GM12878 (cell line): Measurements from ENCODE around the gene AQP2. TPM values are rescaled to one million over a fixed set of nuclear protein-coding genes. Genes with fewer than 3 reads are reported as not detected.

Experiments used
- ATAC-seq: fragments of 200-7000 bp; cut with Tn5 transposase; 3 replicates; pipeline ENCODE4 v1.9.1; 2020; ENCODE audit warnings: mild to moderate bottlenecking, moderate library complexity
- BruUV-seq: library from RNA; stranded (reverse); fragments of 400-500 nt; replicated peaks from 2 replicates; lab custom pipeline; 2021; lab: Mats Ljungman, UMichigan
- CTCF ChIA-PET: fragments of 300-600 bp; sonication (Branson Sonifier 250); formaldehyde crosslinking; extraction: SDS; loops from one replicate; lab custom pipeline; 2021; ENCODE audit warnings: inconsistent platforms; lab: Yijun Ruan, JAX
- POLR2A ChIA-PET: fragments of 350-600 bp; formaldehyde crosslinking; extraction: SDS; loops from one replicate; lab custom pipeline; 2021; ENCODE audit warnings: inconsistent platforms; lab: Charles Lee
- RAD21 ChIA-PET: fragments of 300-600 bp; sonication (Branson Sonifier 250); formaldehyde crosslinking; loops from one replicate; lab custom pipeline; 2023; ENCODE audit warnings: antibody characterized with exemption; ENCODE audit not compliant: unreplicated experiment; lab: Charles Lee
- SMC1A ChIA-PET: fragments of 300-600 bp; sonication (Branson Sonifier 250); formaldehyde crosslinking; loops from one replicate; lab custom pipeline; 2023; ENCODE audit not compliant: unreplicated experiment, uncharacterized antibody; lab: Charles Lee
- DNase-seq: peaks from one replicate; pipeline ENCODE4 v3.0.0-alpha.2; 2011; ENCODE audit warnings: low read depth, low spot score
- FAIRE-seq: peaks from 3 replicates; lab custom pipeline; 2011; peaks lifted over from hg19 to GRCh38; lab: Jason Lieb, UNC
- H2AFZ ChIP-seq: 2 replicates; pipeline ENCODE4 v1.6.0; 2011; ENCODE audit warnings: low read depth, low read length, control low read depth; ENCODE audit not compliant: control insufficient read depth
- H3K27ac ChIP-seq: 2 replicates; pipeline ENCODE4 v1.5.1; 2011; ENCODE audit warnings: control low read depth; ENCODE audit not compliant: control insufficient read depth, insufficient read depth
- H3K27me3 ChIP-seq, 2 experiments: replicated peaks in 1 of 2; 2 replicates each; pipeline versions ENCODE4 v1.6.0 to v1.6.1; 2011; ENCODE audit warnings: low read length in 1 of 2; ENCODE audit not compliant: control insufficient read depth in 2 of 2, insufficient read depth in 2 of 2
- H3K36me3 ChIP-seq, 2 experiments: 2 replicates each; pipeline ENCODE4 v1.5.1; 2011; ENCODE audit warnings: low read length in 1 of 2; ENCODE audit not compliant: control insufficient read depth in 2 of 2, insufficient read depth in 2 of 2
- H3K4me1 ChIP-seq: 2 replicates; pipeline ENCODE4 v1.6.1; 2011; ENCODE audit warnings: mild to moderate bottlenecking, low read length, moderate library complexity, mixed read lengths; ENCODE audit not compliant: control insufficient read depth, insufficient read depth
- H3K4me2 ChIP-seq: 2 replicates; pipeline ENCODE4 v1.6.0; 2011; ENCODE audit warnings: control low read depth; ENCODE audit not compliant: control insufficient read depth, insufficient read depth
- H3K4me3 ChIP-seq: fragments of 200-600 bp; sonication (generic); 2 replicates; pipeline ENCODE4 v1.5.1; 2016
- H3K79me2 ChIP-seq: 2 replicates; pipeline ENCODE4 v1.6.0; 2011; ENCODE audit warnings: low read length; ENCODE audit not compliant: control insufficient read depth, insufficient read depth
- H3K9ac ChIP-seq: 2 replicates; pipeline ENCODE4 v1.8.0; 2011; ENCODE audit warnings: low read length, control low read depth, mixed read lengths; ENCODE audit not compliant: control insufficient read depth, insufficient read depth
- H3K9me3 ChIP-seq: replicated peaks from 3 replicates; pipeline ENCODE4 v1.5.1; 2011; ENCODE audit warnings: mild to moderate bottlenecking, low read length; ENCODE audit not compliant: control insufficient read depth, insufficient read depth
- H4K20me1 ChIP-seq: 2 replicates; pipeline ENCODE4 v1.6.0; 2011; ENCODE audit not compliant: control insufficient read depth, insufficient read depth
- ATF7 ChIP-seq: fragments of 450-650 bp; IDR thresholded peaks from 2 replicates; pipeline ENCODE4 v1.6.1; 2016; ENCODE audit warnings: low read depth, mild to moderate bottlenecking
- BACH1 ChIP-seq: fragments of 450-650 bp; IDR thresholded peaks from 2 replicates; pipeline ENCODE4 v1.6.1; 2017; ENCODE audit warnings: mild to moderate bottlenecking, borderline replicate concordance
- BMI1 ChIP-seq: fragments of 450-650 bp; IDR thresholded peaks from 2 replicates; pipeline ENCODE4 v1.6.1; 2016; ENCODE audit warnings: mild to moderate bottlenecking, moderate library complexity, borderline replicate concordance
- CBFB ChIP-seq: IDR thresholded peaks from 2 replicates; pipeline ENCODE4 v1.6.1; 2016; ENCODE audit warnings: antibody characterized with exemption, low read depth
- CBX5 ChIP-seq: sonication (generic); IDR thresholded peaks from 2 replicates; pipeline ENCODE4 v1.6.1; 2016; ENCODE audit warnings: low read depth, moderate library complexity, mild to moderate bottlenecking, inconsistent platforms
- EZH2 ChIP-seq: IDR thresholded peaks from 2 replicates; pipeline ENCODE4 v1.6.1; 2012; ENCODE audit warnings: low read depth, mild to moderate bottlenecking, control low read depth, inconsistent platforms, low read length, borderline replicate concordance; ENCODE audit not compliant: control insufficient read depth
- HDAC6 ChIP-seq: fragments of 200-600 bp; sonication (generic); IDR thresholded peaks from one replicate; pipeline ENCODE4 v1.8.0; 2017; ENCODE audit warnings: antibody characterized with exemption; ENCODE audit not compliant: unreplicated experiment
- IKZF1 ChIP-seq: fragments of 450-650 bp; conservative IDR thresholded peaks from 2 replicates; pipeline ENCODE4 v1.6.1; 2017; ENCODE audit warnings: antibody characterized with exemption, mild to moderate bottlenecking
- IRF4 ChIP-seq: IDR thresholded peaks from 2 replicates; pipeline ENCODE4 v1.6.1; 2011; ENCODE audit warnings: low read depth, low read length
- NR2C1 ChIP-seq: fragments of 450-650 bp; IDR thresholded peaks from 2 replicates; pipeline ENCODE4 v1.6.1; 2017; ENCODE audit warnings: antibody characterized with exemption, mild to moderate bottlenecking, moderate library complexity
- PAX8 ChIP-seq: fragments of 450-650 bp; IDR thresholded peaks from 2 replicates; pipeline ENCODE4 v1.6.1; 2017; ENCODE audit warnings: mild to moderate bottlenecking, moderate library complexity
- SIX5 ChIP-seq: IDR thresholded peaks from 2 replicates; pipeline ENCODE4 v1.6.1; 2011; ENCODE audit warnings: mild to moderate bottlenecking, low read depth, low read length, moderate library complexity; ENCODE audit not compliant: severe bottlenecking
- SRF ChIP-seq, 2 experiments: IDR thresholded peaks; 2 replicates each; pipeline ENCODE4 v1.6.1; 2011; ENCODE audit warnings: low read depth in 2 of 2, low read length in 2 of 2, mild to moderate bottlenecking in 1 of 2, moderate library complexity in 1 of 2
- STAT3 ChIP-seq: IDR thresholded peaks from 2 replicates; pipeline ENCODE4 v1.6.1; 2011; ENCODE audit warnings: low read depth, low read length, improper control_type of control experiment
- SUZ12 ChIP-seq: fragments of 200-600 bp; sonication (generic); IDR thresholded peaks from one replicate; pipeline ENCODE4 v1.6.1; 2018; ENCODE audit warnings: antibody characterized with exemption, mild to moderate bottlenecking; ENCODE audit not compliant: unreplicated experiment
- ZZZ3 ChIP-seq: IDR thresholded peaks from 2 replicates; pipeline ENCODE4 v1.6.1; 2011; ENCODE audit warnings: low read depth; ENCODE audit not compliant: control insufficient read depth, insufficient read length
- WGBS: methylation state at CpG from one replicate; pipeline ENCODE4 v1.1.6; 2016; ENCODE audit warnings: low lambda C conversion rate; ENCODE audit not compliant: insufficient replicate concordance, insufficient coverage; ENCODE audit errors: missing lambda C conversion rate; 5-methylcytosine and 5-hydroxymethylcytosine counted together
- in situ Hi-C: fragments of 300-500 bp; cut with MboI; formaldehyde crosslinking; loops from 9 replicates; pipeline ENCODE4 v1.14.3; 2018; ENCODE audit warnings: mixed read lengths
- intact Hi-C: fragments of 100-400 bp; cut with micrococcal nuclease; formaldehyde crosslinking; loops from one replicate; pipeline ENCODE4 v1.14.2; 2022; ENCODE audit not compliant: unreplicated experiment
- polyA plus RNA-seq, 11 experiments: library from polyadenylated mRNA; depleted of rRNA in 4 of 11; unstranded in 6 of 11; stranded (reverse) in 5 of 11; fragments of >200 nt; fragmentation: Nextera tagmentation in 4 of 11; fragmentation: Illumina TruSeq in 1 of 11; extraction: Ambion mirVana in 4 of 11; extraction: Trizol in 1 of 11; gene quantifications; 1 replicate in 1 of 11; 2 replicates in 10 of 11; pipeline versions ENCODE4 v1.2.1 to v1.2.3, GENCODE V29; 2011 to 2016; ENCODE audit warnings: inconsistent platforms in 2 of 11, missing spikeins in 2 of 11, low read depth in 1 of 11
- total RNA-seq, 4 experiments: library from RNA; depleted of rRNA in 3 of 4; stranded (reverse); fragments of >200 nt in 3 of 4; fragmentation: Illumina TruSeq in 1 of 4; extraction: Trizol in 1 of 4; gene quantifications; 2 replicates each; pipeline versions ENCODE4 v1.2.1 to v1.2.3, GENCODE V29; 2013 to 2021
- TF ChIP-seq, protein P1 (sequence below): fragments of 450-650 bp; IDR thresholded peaks from 2 replicates; pipeline ENCODE4 v1.6.1; 2017; ENCODE audit warnings: mild to moderate bottlenecking, low read depth, inconsistent platforms; ENCODE audit not compliant: poor library complexity, severe bottlenecking
- TF ChIP-seq, protein P2 (sequence below): fragments of 450-650 bp; IDR thresholded peaks from 2 replicates; pipeline ENCODE4 v1.6.1; 2018; ENCODE audit warnings: mild to moderate bottlenecking, low read depth, moderate library complexity; ENCODE audit not compliant: partially characterized antibody
- TF ChIP-seq, protein P3 (sequence below): IDR thresholded peaks from 2 replicates; pipeline ENCODE4 v1.6.1; 2011; ENCODE audit warnings: borderline replicate concordance, low read depth, mild to moderate bottlenecking, moderate library complexity, mixed read lengths, low read length; ENCODE audit not compliant: insufficient read depth; ENCODE audit errors: extremely low read length

The AQP2 gene
- total and polyA plus RNA-seq, 10 of the 15 experiments (the other 5 are each of a cell fraction or from before 2014, with no cell fraction given) = not detected

DNA sequence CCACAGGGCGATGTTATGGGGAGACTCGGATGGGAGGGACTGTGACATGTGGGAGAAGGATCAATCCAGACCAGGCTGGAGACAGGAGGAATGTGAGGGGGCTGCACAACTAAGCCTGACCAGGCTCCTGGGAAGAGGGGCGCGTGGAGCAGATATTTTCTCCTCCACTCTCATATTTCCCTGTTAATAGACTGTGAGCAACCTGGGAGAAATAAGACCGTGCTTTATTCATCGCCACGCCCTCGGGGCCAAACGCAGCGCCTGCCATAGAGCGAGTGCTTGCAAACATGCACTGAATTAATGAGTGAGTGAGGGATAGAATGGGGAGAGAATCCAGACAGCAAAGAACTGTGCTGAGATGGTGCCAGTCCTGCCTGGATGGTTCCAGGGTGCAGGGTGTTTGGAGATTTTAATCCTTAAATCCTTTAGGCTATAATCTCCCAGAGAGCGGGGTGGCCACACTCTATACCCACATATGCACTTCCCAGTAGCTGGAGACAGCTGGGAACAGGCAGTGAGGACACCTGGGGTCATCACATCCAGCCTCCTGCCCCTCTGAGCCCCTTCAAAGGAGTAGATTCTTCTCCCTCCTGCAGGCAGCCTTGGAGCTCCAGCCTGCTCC lies 33.3 kb upstream of the AQP2 start:
- Histone ChIP-seq H3K36me3 (no peaks in the 10 kb centered on the region), H2AFZ (no peak overlapping the region), H3K4me2 (no peak overlapping the region), H3K4me3 (no peak overlapping the region), H3K79me2 (no peaks in the 10 kb centered on the region), H3K4me1 (no peaks in the 10 kb centered on the region), H3K9me3 (no peaks in the 10 kb centered on the region), H3K9ac (no peak overlapping the region), H3K27me3 (peaks cover 0 to 2% of the 10 kb centered on the region in 2 experiments; a peak in 2 of 4 replicates), H4K20me1 (no peaks in the 10 kb centered on the region), H3K27ac (no peak overlapping the region)
- BruUV-seq = no TSS peak
- no peak for ATAC-seq
- ChIA-PET POLR2A (no interaction called here), RAD21 (no interaction called here), CTCF (interaction anchor here (1.4 kb wide), 1 partner anchor 50 kb away, joined by 3 read pairs; no protein-coding TSS in a partner anchor), SMC1A (interaction anchor here (0.6 kb wide), 1 partner anchor 557 kb away, joined by 4 read pairs; no protein-coding TSS in a partner anchor)
- in situ Hi-C loops (no loop called here), intact Hi-C loops (no loop called here)
- WGBS = 36% methylated on average over 12 of the region's 12 CpGs
- no peak for DNase-seq
- FAIRE-seq = no peak
- TF ChIP-seq, protein P1, sequence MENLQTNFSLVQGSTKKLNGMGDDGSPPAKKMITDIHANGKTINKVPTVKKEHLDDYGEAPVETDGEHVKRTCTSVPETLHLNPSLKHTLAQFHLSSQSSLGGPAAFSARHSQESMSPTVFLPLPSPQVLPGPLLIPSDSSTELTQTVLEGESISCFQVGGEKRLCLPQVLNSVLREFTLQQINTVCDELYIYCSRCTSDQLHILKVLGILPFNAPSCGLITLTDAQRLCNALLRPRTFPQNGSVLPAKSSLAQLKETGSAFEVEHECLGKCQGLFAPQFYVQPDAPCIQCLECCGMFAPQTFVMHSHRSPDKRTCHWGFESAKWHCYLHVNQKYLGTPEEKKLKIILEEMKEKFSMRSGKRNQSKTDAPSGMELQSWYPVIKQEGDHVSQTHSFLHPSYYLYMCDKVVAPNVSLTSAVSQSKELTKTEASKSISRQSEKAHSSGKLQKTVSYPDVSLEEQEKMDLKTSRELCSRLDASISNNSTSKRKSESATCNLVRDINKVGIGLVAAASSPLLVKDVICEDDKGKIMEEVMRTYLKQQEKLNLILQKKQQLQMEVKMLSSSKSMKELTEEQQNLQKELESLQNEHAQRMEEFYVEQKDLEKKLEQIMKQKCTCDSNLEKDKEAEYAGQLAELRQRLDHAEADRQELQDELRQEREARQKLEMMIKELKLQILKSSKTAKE = no peak
- no peak for TF ChIP-seq ZZZ3
- TF ChIP-seq, protein P2, sequence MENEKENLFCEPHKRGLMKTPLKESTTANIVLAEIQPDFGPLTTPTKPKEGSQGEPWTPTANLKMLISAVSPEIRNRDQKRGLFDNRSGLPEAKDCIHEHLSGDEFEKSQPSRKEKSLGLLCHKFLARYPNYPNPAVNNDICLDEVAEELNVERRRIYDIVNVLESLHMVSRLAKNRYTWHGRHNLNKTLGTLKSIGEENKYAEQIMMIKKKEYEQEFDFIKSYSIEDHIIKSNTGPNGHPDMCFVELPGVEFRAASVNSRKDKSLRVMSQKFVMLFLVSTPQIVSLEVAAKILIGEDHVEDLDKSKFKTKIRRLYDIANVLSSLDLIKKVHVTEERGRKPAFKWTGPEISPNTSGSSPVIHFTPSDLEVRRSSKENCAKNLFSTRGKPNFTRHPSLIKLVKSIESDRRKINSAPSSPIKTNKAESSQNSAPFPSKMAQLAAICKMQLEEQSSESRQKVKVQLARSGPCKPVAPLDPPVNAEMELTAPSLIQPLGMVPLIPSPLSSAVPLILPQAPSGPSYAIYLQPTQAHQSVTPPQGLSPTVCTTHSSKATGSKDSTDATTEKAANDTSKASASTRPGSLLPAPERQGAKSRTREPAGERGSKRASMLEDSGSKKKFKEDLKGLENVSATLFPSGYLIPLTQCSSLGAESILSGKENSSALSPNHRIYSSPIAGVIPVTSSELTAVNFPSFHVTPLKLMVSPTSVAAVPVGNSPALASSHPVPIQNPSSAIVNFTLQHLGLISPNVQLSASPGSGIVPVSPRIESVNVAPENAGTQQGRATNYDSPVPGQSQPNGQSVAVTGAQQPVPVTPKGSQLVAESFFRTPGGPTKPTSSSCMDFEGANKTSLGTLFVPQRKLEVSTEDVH = no peak
- no peak for TF ChIP-seq STAT3
- no peak for TF ChIP-seq NR2C1
- TF ChIP-seq CBX5 = no peak
- no peak for TF ChIP-seq IRF4
- TF ChIP-seq, protein P3, sequence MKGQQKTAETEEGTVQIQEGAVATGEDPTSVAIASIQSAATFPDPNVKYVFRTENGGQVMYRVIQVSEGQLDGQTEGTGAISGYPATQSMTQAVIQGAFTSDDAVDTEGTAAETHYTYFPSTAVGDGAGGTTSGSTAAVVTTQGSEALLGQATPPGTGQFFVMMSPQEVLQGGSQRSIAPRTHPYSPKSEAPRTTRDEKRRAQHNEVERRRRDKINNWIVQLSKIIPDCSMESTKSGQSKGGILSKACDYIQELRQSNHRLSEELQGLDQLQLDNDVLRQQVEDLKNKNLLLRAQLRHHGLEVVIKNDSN = no peak
- TF ChIP-seq SIX5 = no peak
- no peak for TF ChIP-seq CBFB
- TF ChIP-seq BACH1 = no peak
- TF ChIP-seq IKZF1 = no peak
- no peak for TF ChIP-seq BMI1
- no peak for TF ChIP-seq SRF (IDR thresholded peaks at IDR 0.05; ENCODE audit: low read depth in 2 of 2, low read length in 2 of 2)
- TF ChIP-seq SUZ12 = no peak
- no peak for TF ChIP-seq PAX8
- TF ChIP-seq ATF7 = no peak
- no peak for TF ChIP-seq EZH2
- TF ChIP-seq HDAC6 = no peak
